SK-N-MC (cell line): Measurements from ENCODE around the gene MIPEP.

Experiments
- EZH2 ChIP-seq: fragments of 200-600 bp; sonication (generic); IDR thresholded peaks from one replicate; pipeline ENCODE4 v1.6.1; 2017; ENCODE audit warnings: antibody characterized with exemption
- FOXP2 ChIP-seq: optimal IDR thresholded peaks from 2 replicates; pipeline ENCODE3; 2011; ENCODE audit warnings: mild to moderate bottlenecking, moderate library complexity; ENCODE audit not compliant: insufficient read depth; ENCODE audit errors: extremely low read length, control extremely low read depth
- POLR2AphosphoS5 ChIP-seq: IDR thresholded peaks from 2 replicates; pipeline ENCODE4 v1.6.1; 2012; ENCODE audit warnings: mild to moderate bottlenecking, low read depth, low read length, borderline replicate concordance

GRCh38 chr13:23766283-23766682 is 122.9 kb downstream of the MIPEP start:
- TF ChIP-seq POLR2AphosphoS5: no peak
- TF ChIP-seq EZH2: no peak
- no peak for TF ChIP-seq FOXP2
